RWPE1 (cell line): ENCODE results near the gene RTP2.
A peak's percentile ranks its signal among the peaks of the same experiment; 100 is the strongest.

Source experiments
- CTCF ChIA-PET: fragments of 350-600 bp; sonication (Branson Sonifier 250); formaldehyde crosslinking; extraction: SDS; loops from one replicate; lab custom pipeline; 2021; lab: Yijun Ruan, JAX
- POLR2A ChIA-PET: fragments of 400-600 bp; formaldehyde crosslinking; extraction: SDS; loops from one replicate; lab custom pipeline; 2020; ENCODE audit warnings: antibody characterized with exemption; ENCODE audit not compliant: low non-redundant PET; lab: Yijun Ruan, JAX
- DNase-seq: peaks from one replicate; pipeline ENCODE4 v3.0.0; 2012; ENCODE audit warnings: low spot score
- H3K27ac ChIP-seq: fragments of 450-650 bp; 2 replicates; pipeline ENCODE4 v1.5.1; 2017
- TF ChIP-seq, protein P1 (sequence below): fragments of 450-650 bp; conservative IDR thresholded peaks from 2 replicates; pipeline ENCODE4 v1.5.1; 2017; ENCODE audit warnings: low read depth, mild to moderate bottlenecking

The RTP2 gene

DNA sequence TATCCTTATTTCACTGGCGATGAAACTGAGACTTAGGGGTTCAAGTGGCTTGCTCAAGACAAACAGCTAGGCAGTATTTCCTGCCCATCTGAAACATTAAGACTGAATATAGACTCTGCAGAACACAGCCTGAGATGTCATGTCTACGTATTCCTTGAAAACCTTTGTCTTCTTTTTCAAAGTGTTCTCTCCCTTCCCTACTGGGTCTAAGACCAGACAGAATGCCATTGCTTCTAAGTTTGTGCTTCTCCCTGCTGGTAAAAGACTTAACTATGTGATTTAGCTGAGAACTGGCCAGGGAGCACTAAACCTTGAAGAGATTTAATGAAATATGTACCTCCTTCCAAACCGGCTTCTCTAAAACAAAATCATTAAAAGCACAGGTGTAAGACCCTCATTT, 33.0 kb upstream of the RTP2 start:
- TF ChIP-seq, protein P1, sequence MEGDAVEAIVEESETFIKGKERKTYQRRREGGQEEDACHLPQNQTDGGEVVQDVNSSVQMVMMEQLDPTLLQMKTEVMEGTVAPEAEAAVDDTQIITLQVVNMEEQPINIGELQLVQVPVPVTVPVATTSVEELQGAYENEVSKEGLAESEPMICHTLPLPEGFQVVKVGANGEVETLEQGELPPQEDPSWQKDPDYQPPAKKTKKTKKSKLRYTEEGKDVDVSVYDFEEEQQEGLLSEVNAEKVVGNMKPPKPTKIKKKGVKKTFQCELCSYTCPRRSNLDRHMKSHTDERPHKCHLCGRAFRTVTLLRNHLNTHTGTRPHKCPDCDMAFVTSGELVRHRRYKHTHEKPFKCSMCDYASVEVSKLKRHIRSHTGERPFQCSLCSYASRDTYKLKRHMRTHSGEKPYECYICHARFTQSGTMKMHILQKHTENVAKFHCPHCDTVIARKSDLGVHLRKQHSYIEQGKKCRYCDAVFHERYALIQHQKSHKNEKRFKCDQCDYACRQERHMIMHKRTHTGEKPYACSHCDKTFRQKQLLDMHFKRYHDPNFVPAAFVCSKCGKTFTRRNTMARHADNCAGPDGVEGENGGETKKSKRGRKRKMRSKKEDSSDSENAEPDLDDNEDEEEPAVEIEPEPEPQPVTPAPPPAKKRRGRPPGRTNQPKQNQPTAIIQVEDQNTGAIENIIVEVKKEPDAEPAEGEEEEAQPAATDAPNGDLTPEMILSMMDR: no peak
- DNase-seq: no peak
- H3K27ac ChIP-seq: no peak overlapping the region
- POLR2A ChIA-PET: no interaction called here
- CTCF ChIA-PET: interaction anchor here (0.5 to 0.8 kb wide), 2 partner anchors 13 to 1263 kb away, joined by 3 read pairs; no protein-coding TSS in a partner anchor

- TF ChIP-seq, protein P1: no peak
- POLR2A ChIA-PET: no interaction called here
- H3K27ac ChIP-seq: no peak overlapping the region
- CTCF ChIA-PET: interaction anchor here (0.6 kb wide), 1 partner anchor 410 kb away, joined by 7 read pairs; no protein-coding TSS in a partner anchor
- no peak for DNase-seq
Measured at GRCh38 chr3:187734841-187735240, 32.5 kb upstream of the RTP2 start.

DNA sequence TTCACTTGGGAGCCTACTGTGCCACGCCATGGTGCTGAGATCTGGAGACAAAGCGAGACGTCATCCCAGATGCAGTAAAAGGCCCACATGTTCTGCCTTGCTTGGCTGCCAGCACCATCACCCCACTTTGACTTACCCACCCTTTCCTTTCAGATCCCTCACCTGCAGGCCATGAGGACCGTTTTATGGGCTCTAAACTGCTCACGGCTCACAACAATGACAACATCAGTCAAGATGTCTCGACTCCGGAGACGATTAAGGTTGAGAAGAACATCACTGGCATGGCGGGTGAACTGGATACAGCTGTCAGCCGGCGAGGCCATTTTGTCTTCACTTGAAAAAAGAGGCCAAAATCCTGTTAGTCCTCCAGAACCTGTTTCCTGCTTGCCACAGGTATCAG, 31.0 kb upstream of the RTP2 start:
- no peak for DNase-seq
- POLR2A ChIA-PET: no interaction called here
- CTCF ChIA-PET: no interaction called here
- TF ChIP-seq, protein P1: no peak
- H3K27ac ChIP-seq: no peak overlapping the region

GRCh38 chr3:187729598-187729997, 27.2 kb upstream of the RTP2 start:
- ChIA-PET POLR2A (no interaction called here), CTCF (no interaction called here)
- 0 out of 2 replicates have a peak overlapping the region, but pooled peaks have one; percentile 5 for H3K27ac ChIP-seq
- no peak for DNase-seq
- TF ChIP-seq, protein P1: no peak

GRCh38 chr3:187728940-187729583, 26.7 kb upstream of the RTP2 start:
- TF ChIP-seq, protein P1: no peak
- ChIA-PET POLR2A (no interaction called here), CTCF (no interaction called here)
- DNase-seq: no peak
- 0 out of 2 replicates have a peak overlapping the region, but pooled peaks have one; percentile 5 for H3K27ac ChIP-seq

- H3K27ac ChIP-seq: no peak overlapping the region
- CTCF ChIA-PET: interaction anchor here (0.6 kb wide), 1 partner anchor 20 kb away, joined by 3 read pairs; no protein-coding TSS in a partner anchor
- TF ChIP-seq, protein P1: no peak
- no peak for DNase-seq
- POLR2A ChIA-PET: no interaction called here
Measured at GRCh38 chr3:187728248-187728647, 25.9 kb upstream of the RTP2 start.
